ENCODE results near the gene GPR143.
"Not testable (repeated sequence)": the region's sequence is repeated elsewhere in the genome, so short reads cannot be mapped to it uniquely, and the experiment has no call there.

DNA sequence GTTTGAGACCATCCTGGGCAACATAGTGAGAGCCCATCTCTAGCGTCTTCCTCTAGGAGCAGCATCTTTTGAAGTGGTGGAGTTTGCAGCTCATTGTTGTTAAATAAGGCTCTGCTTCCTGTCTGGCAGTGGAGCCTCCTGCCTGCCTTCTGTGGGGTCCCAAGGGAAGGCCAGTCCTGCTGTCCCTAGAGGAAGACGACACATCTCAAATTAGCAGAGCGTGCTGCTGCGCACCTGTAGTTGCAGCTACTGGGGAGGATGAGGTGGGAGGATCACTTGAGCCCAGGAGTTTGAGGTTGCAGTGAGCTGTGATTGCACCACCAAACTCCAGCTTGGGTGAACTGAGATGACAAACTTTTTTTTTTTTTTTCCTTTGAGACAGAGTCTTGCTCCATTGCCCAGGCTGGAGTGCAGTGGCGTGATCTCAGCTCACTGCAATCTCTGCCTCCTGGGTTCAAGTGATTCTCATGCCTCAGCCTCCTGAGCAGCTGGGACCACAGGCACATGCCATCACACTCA is 2.7 kb upstream of the GPR143 start:
- TF ChIP-seq CTCF (IDR thresholded peaks at IDR 0.05; ENCODE audit: insufficient read depth, low read depth, low read length); EZH2 (IDR thresholded peaks at IDR 0.05; ENCODE audit: insufficient read depth, low read length): not testable (repeated sequence)

Measured in astrocyte (in vitro differentiated cells and primary cell).